GM19468 (cell line): ENCODE measurements around the gene USP12.

Experiments
- ATAC-seq: cut with Tn5 transposase; IDR thresholded peaks from one replicate; pipeline ENCODE4 v1.9.1; 2021; ENCODE audit warnings: mild to moderate bottlenecking, moderate library complexity, moderate number of reproducible peaks; ENCODE audit not compliant: unreplicated experiment; ENCODE audit errors: extremely low read depth

Gene USP12

DNA sequence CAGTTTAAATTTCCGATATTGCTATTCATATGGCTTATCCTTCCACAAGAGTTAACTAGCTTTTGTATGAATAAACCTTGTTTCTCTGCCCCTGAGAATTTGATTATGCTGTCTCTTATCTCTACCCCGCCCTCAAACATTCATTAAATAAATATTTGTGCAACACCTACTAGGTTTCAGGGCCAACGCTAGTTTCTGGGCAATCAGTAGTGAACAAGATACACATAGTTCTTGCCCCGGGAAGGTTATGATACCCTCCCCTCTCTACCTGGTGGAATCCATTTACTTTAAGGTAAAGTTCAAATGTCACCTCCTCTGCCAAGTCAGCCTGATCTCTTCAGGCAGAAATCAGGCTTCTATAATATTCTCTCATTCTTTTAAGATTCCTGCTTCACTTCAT, 16.6 kb upstream of the USP12 start:
- ATAC-seq = no peak

- ATAC-seq = no peak
These were observed 14.7 kb upstream of the USP12 start for GRCh38 chr13:27186295-27186694.

GRCh38 chr13:27183561-27184147, 12.0 kb upstream of the USP12 start:
- no peak for ATAC-seq

- no peak for ATAC-seq
These were observed 11.4 kb upstream of the USP12 start for GRCh38 chr13:27182844-27183497.

DNA sequence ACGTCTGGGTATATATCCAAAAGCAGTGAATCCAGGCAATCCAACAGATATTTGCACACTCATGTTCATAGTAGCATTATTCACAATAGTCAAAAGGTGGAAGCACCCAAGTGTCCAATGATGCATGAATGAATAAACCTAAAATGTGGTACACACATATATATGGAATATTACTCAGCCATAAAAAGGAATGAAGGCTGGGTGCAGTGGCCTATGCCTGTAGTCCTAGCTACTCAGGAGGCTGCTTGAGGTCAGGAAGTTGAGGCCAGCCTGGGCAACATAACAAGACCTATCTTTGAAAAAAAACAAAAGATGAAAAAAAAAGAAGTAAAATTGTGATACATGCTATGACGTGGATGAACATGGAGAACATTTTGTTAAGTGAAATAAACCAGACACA, 10.4 kb upstream of the USP12 start:
- ATAC-seq = no peak

DNA sequence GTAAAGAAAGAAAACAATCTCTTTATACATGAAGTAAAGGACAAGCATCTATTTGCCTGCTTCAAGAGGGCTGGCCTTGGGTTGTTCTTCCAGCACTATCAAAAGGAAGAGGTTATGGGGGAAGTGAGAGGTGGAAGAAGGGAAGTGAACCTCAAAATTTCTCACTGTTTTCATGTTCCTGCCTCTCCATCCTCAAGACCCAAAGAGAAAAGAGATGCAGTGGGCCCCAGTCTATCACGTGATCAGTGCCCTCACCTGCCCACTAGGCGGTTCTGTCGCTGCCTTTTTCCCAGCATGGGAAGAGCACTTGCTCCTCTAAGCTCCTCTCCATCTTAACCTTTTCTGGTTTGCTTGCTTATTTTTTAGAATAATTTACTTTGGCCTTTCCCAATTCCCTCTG, 6.2 kb upstream of the USP12 start:
- no peak for ATAC-seq

- ATAC-seq = no peak
These were observed 5.1 kb upstream of the USP12 start for GRCh38 chr13:27176470-27177410.

- ATAC-seq = no peak
These were observed 3.3 kb upstream of the USP12 start for GRCh38 chr13:27174766-27175455.

GRCh38 chr13:27172495-27172842, 858 bp upstream of the USP12 start:
- ATAC-seq = no peak

DNA sequence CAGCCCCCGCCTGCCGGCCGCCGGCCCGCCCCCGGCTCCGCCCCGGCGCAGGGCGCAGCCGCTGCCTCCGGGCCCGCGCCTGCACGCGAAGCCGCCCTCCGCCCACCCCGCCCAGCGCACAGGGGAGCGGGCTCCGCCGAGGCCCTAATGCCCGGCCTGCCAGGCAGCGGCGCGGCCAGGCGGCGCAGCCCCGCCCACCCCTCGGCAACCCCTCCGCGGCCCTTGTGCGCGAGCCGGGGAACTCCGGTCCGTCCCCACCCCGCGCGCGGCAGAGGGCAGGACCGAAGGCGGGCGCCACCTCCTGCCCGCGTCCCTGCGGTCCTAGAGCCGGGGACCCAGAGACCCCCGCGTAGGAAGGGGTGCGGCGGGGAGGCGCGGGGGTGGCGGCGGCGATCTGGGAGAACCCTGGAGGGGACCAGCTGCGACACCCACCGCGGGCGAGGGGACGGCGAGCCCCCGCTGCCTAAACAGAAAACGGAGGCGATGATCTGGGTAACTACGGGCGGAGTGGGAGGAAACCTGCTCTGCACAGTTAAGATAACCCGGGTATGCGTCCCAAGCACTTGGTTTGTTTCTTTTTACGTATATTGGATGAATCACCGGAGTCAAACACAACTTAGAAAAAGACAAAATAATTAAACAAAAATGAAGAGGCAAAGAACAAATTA, 350 bp upstream of the USP12 start:
- peak; percentile 68 for ATAC-seq

GRCh38 chr13:27170516-27171243, 931 bp downstream of the USP12 start:
- no peak for ATAC-seq

- ATAC-seq = no peak
These were observed 1.4 kb downstream of the USP12 start for GRCh38 chr13:27170221-27170515.

DNA sequence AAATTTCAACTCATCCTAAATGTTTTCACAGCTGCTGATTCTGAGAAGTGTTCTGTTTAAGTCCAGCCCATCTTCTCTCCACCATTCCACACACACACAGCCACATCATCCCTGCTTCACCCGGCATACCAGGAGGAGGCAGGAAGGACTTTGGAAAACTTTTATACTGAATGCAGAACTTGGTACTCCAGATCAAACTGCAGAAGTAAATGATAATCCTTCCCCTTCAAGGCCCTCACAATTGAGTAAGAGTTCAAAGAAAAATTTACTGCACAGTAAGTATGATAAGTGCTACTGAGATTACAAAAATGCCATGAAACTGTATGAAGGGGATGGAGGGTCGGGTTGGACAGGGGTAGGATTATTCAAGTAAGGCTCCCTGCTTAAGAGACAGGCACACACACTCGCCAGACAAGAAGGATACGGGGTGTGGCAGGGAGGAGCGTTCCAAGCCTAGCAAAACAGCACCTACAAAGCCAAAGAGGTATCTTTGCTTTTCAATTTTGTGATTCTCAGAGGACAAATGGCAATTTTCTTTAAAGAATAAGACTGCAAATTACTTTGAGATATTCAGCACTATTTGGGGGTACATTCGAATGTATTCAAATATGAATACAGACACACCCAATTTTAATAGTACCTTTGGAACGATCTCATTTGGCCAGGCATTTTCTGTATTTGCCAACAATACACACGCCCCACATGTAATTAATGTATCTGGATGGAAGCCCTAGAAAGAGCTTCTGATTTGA, 2.5 kb downstream of the USP12 start:
- no peak for ATAC-seq

DNA sequence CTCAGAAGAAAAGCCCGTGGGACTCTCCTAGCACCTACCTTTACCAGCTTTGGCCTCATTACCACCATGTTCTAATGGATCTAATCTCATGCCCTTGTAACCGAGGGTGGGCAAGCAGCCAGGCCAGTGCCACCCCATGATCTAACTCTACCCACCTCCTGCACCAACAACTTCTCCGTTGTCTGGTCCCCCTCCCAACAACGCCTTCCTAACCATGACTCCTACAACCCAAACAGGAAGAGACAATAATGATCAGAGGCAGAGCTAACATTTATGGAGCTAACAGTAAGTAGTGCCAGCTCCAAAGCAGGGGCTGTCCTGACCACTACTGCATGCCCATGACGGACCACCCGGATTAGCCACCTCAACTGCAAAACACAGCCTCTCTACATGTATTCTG, 3.5 kb downstream of the USP12 start:
- ATAC-seq = no peak

DNA sequence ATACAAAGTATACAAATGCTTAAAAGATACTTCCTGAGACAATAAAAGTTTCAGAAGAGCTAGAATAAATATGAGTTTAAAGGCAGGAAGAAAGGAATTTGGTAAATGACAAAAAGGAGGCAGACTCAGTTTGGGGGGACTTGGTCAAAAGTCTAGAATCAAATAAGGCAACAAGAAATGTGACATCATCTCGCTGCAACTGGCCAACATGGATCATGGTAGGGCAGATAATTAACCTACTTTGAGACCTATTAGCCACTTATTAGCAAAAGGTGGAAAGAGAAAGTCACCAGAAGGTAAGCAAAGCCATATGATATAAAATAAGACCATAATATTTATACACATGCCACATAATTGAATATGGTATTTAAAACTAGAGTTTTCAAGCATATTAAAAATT, 5.3 kb downstream of the USP12 start:
- ATAC-seq = no peak

- no peak for ATAC-seq
These were observed 9.6 kb downstream of the USP12 start for GRCh38 chr13:27161980-27162379.

- no peak for ATAC-seq
These were observed 10.2 kb downstream of the USP12 start for GRCh38 chr13:27161423-27161822.

DNA sequence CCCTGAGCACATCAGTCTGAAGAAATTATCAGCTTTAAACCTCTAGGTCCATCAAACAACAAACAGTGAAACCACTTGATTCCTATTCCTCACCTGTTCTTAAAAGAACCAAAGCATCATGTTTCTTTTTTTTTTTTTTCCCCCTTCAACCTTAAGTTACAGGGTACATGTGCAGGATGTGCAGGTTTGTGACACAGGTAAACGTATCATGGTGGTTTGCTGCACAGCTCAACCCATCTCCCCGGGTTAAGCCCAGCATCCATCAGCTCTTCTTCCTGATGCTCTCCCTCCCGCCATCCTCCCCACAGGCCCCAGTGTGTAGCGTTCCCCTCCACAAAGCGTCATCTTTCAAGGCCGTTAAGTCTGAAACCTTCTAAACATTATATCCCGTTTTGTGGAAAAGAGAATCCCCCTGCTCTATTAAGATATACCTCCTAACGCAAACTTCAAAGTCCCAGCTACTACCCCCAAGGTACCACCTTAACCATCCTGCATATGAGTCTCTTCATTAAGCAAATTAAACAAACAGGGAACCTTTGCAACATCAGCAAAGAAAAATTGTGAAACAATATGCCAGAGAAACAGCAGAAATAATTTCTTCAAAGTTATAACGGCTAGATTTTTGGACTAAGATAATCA, 10.8 kb downstream of the USP12 start:
- ATAC-seq = no peak
